NAMALWA (cell line): ENCODE data around the gene OPN4.
A peak's percentile ranks its signal among the peaks of the same experiment; 100 is the strongest.
"Not testable (repeated sequence)": the region's sequence is repeated elsewhere in the genome, so short reads cannot be mapped to it uniquely, and the experiment has no call there.

ENCODE experiments used
- DNase-seq: peaks from one replicate; pipeline ENCODE4 v3.0.0-alpha.2; 2015; ENCODE audit warnings: low spot score

The OPN4 gene

DNA sequence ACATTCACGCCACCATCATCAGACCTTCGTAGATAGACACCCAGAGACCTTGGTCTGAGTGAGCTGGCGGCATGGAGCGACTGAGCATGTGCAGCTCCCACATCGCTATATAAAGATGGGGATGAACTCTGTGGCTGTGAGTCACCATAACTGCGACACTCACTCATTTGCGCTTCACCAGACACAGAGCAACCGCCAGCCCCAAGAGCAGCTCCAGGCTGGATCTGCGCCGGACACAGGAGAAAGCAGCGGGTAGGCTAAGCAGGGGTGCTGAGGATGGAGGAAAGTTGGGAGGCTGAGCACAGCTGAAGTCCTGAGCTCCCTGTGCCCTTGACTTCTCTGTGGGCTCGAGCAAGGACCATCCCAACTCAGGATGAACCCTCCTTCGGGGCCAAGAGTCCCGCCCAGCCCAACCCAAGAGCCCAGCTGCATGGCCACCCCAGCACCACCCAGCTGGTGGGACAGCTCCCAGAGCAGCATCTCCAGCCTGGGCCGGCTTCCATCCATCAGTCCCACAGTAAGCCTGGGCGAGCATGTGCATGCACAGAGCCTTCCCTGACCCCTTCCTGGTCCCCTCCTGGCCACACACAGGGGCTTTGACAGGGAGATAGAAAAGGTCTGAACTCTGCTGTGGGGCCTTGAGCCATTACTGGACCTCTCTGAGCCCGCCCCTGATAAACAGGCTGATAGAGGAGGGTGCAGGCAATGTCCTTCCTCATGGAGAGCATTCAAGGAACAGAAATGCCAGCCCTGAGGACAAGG lies at the start of gene OPN4:
Gene OPN4, plus strand, starts transcription at position 137 of the 762 bp plus-strand sequence. Its CDS starts 237 bp downstream, at position 374.
- no peak for DNase-seq

GRCh38 chr10:86607674-86608073 lies 46.7 kb upstream of the OPN4 start:
- DNase-seq = no peak

- no peak for DNase-seq
These were observed 44.4 kb upstream of the OPN4 start for GRCh38 chr10:86609920-86610319.

DNA sequence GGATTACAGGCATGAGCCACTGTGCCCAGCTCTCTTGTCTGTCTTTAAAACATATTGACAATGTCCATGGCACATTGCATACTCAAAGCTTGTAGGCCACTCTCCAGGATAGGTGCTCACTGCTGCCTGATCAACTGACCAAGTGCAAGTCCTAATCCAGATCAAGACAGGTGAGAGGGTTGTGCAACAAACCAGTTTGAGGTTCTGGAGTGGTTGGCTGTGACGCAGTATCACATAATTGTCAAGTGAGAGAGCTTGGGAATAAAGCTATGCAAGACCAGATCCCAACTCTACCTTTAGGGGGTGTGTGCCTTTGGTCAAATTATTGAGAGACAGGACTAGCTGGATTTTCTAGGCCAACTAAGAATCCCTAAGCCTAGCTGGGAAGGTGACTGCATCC lies 43.0 kb upstream of the OPN4 start:
- DNase-seq = no peak

- DNase-seq = no peak
These were observed 41.3 kb upstream of the OPN4 start for GRCh38 chr10:86613096-86613495.

DNA sequence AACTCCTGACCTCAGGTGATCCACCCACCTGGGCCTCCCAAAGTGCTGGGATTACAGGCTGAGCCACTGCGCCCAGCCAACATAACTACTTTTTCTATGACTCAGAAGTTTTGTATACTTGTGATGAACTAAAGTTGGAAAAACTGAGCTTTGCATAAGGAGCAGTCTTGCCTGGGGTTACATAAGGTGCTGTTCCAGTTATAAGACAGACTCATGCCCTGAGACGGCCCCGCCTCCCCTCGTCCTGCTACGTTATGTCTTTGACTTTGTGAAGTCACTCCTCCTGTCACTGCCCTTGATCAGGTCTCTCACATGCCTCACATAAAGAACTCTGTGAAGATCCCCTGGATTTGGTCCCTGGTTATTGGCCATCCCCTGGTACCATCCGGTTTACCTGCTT lies 40.4 kb upstream of the OPN4 start:
- DNase-seq = no peak

- DNase-seq = peak; percentile 66
These were observed 39.5 kb upstream of the OPN4 start for GRCh38 chr10:86614853-86615252.

DNA sequence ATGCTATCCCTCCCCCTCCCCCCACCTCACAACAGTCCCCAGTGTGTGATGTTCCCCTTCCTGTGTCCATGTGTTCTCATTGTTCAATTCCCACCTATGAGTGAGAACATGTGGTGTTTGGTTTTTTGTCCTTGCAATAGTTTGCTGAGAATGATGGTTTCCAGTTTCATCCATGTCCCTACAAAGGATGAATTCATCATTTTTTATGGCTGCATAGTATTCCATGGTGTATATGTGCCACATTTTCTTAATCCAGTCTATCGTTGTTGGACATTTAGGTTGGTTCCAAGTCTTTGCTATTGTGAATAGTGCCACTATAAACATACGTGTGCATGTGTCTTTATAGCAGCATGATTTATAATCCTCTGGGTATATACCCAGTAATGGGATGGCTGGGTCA lies 37.1 kb upstream of the OPN4 start:
- not testable (repeated sequence) for DNase-seq

DNA sequence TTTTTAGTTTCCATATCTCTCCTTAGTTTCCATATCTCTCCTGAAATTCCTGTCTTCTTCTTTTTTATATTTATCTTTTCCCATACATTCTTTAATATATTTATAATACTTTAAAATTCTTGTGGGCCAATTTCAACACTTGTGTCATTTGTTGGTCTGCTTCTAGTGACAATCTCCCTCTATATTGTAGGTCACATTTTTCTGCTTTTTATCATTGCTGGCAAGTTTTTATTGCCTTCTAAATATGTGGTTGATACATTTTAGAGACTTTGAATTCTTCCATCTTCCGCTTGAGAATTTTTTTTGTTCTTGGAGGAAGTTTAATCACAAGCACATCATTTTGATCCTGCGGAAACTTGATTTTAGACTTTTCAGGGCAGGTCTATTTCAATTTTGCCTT lies 26.0 kb upstream of the OPN4 start:
- no peak for DNase-seq

DNA sequence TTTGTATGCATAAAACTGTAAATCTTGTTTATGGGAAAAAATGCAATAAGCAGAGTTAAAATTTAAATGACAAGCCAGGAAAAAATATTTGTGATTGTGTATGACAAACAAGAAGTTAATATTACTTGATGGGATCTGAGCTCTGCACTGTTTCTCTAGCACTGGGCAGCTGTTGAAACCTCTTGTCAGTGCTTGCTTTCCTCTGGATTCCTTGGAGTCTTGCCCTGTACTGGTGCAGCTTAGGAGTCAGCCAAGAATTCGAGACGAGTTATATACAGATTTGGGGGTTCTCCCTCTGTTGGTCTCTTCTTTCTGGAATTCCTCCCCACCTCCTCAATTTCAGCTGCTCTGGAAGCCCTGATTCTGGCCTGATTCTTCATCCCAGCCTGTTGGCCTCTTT lies 24.3 kb upstream of the OPN4 start:
- no peak for DNase-seq

- DNase-seq = no peak
These were observed 22.1 kb upstream of the OPN4 start for GRCh38 chr10:86632009-86632800.

DNA sequence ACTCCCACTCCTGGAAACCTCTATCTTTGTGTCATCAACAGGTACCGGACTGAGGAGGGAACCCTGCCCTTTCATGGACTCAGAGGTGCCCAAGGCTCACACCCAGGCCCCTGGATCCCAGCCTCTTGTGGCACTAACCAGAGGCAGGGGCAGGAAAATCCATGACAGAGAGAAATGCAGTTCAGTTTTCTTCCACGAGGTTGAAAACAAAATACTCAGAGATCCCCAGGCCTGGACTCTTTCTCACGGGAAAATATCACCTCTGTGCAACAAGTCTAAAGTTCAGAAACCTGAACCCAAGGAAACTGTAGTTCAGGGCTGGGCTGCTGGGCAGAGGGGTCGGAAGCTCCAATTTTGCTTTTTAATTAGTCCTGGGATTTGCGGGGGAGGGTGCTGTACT lies 21.4 kb upstream of the OPN4 start:
- DNase-seq = no peak

GRCh38 chr10:86635402-86635801 lies 18.9 kb upstream of the OPN4 start:
- DNase-seq = no peak

GRCh38 chr10:86636311-86636710 lies 18.0 kb upstream of the OPN4 start:
- DNase-seq = no peak

- no peak for DNase-seq
These were observed 12.3 kb upstream of the OPN4 start for GRCh38 chr10:86642021-86642420.

DNA sequence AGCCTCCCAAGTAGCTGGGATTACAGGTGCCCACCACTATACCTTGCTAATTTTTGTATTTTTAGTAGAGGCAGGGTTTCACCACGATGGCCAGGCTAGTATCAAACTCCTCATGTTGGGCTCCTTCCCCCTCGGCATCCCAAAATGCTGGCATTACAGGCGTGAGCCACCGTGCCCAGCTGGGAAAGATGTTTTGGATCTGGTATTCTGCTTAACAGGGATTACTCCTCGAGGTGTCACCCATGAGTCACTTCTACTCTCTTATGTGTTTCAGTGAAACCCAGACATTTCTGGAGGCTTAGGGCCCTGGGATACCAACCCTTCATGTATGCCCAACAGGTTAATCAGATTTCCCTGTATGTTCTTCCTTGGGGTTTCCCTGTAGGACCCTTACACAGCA lies 11.8 kb upstream of the OPN4 start:
- no peak for DNase-seq

- no peak for DNase-seq
These were observed 10.1 kb upstream of the OPN4 start for GRCh38 chr10:86644152-86644793.

- DNase-seq = no peak
These were observed 9.4 kb upstream of the OPN4 start for GRCh38 chr10:86644794-86645445.

- DNase-seq = not testable (repeated sequence)
These were observed 8.7 kb upstream of the OPN4 start for GRCh38 chr10:86645621-86646165.

DNA sequence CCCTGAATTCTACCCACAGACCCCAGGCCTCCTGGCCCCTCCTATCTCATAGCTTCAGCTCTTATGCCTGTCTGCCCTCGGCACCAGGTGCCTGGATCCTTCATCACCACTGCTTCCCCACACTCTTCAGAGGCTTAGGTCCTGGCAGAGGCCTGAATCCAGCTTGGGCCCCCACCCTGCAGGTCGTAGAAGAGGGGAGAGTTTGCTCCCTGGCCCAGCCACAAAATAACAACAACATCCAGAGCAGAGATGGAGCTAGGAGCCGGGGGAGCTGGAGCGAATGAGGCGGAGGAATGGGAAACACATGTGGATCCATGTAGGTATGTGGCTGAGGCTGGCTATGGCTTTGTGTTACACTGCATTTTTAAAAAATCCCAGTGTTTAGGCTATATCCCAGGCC lies 7.8 kb upstream of the OPN4 start:
- DNase-seq = no peak

- no peak for DNase-seq
These were observed 7.4 kb upstream of the OPN4 start for GRCh38 chr10:86646933-86647332.
